ACC112 (cell line): ENCODE measurements around the gene ATG16L2.
"Not testable (repeated sequence)": the region's sequence is repeated elsewhere in the genome, so short reads cannot be mapped to it uniquely, and the experiment has no call there.

Experiments used
- H2AFZ ChIP-seq: fragments of 200-600 bp; sonication (generic); one replicate; pipeline ENCODE4 v1.6.0; 2017; ENCODE audit warnings: antibody characterized with exemption, low read length; ENCODE audit not compliant: unreplicated experiment
- H3K27ac ChIP-seq: fragments of 200-600 bp; sonication (generic); 2 replicates; pipeline ENCODE4 v1.5.1; 2014; ENCODE audit warnings: low read depth, mild to moderate bottlenecking, antibody characterized with exemption, low read length, moderate library complexity
- H3K27me3 ChIP-seq: fragments of 200-600 bp; sonication (generic); 2 replicates; pipeline ENCODE4 v1.6.1; 2014; ENCODE audit warnings: mild to moderate bottlenecking, antibody characterized with exemption, low read length, moderate library complexity, mixed read lengths; ENCODE audit not compliant: insufficient read depth
- H3K36me3 ChIP-seq: fragments of 200-600 bp; sonication (generic); 2 replicates; pipeline ENCODE4 v1.6.1; 2016; ENCODE audit warnings: mild to moderate bottlenecking, antibody characterized with exemption, low read length, moderate library complexity, mixed read lengths; ENCODE audit not compliant: insufficient read depth
- H3K4me1 ChIP-seq: fragments of 200-600 bp; sonication (generic); one replicate; pipeline ENCODE4 v1.6.1; 2016; ENCODE audit warnings: low read length, mixed read lengths; ENCODE audit not compliant: insufficient read depth, unreplicated experiment, control insufficient read depth
- H3K4me3 ChIP-seq: fragments of 200-600 bp; sonication (generic); 2 replicates; pipeline ENCODE4 v1.5.1; 2014; ENCODE audit warnings: mild to moderate bottlenecking, low read depth, low read length
- H3K79me2 ChIP-seq: fragments of 200-600 bp; sonication (generic); one replicate; pipeline ENCODE4 v1.6.0; 2016; ENCODE audit warnings: low read length; ENCODE audit not compliant: control insufficient read depth, unreplicated experiment, insufficient read depth

ATG16L2 gene

GRCh38 chr11:72850832-72851231, 36.6 kb downstream of the ATG16L2 start:
- no peak overlapping the region for H2AFZ ChIP-seq
- H3K27me3 ChIP-seq, result no peaks in the 10 kb centered on the region
- peaks cover under 1% of the 10 kb centered on the region for H3K4me1 ChIP-seq
- no peaks in the 10 kb centered on the region for H3K79me2 ChIP-seq
- H3K4me3 ChIP-seq, result no peak overlapping the region
- no peaks in the 10 kb centered on the region for H3K36me3 ChIP-seq
- H3K27ac ChIP-seq, result no peak overlapping the region

- no peak overlapping the region for H2AFZ ChIP-seq
- no peaks in the 10 kb centered on the region for H3K36me3 ChIP-seq
Measured at GRCh38 chr11:72851726-72852125, 37.5 kb downstream of the ATG16L2 start.

GRCh38 chr11:72856065-72856464, 41.9 kb downstream of the ATG16L2 start:
- H3K36me3 ChIP-seq, result no peaks in the 10 kb centered on the region

More at GRCh38 chr11:72851726-72852125, 37.5 kb downstream of the ATG16L2 start:
- H3K79me2 ChIP-seq, result no peaks in the 10 kb centered on the region
- no peak overlapping the region for H3K4me3 ChIP-seq
- peaks cover 9% of the 10 kb centered on the region for H3K4me1 ChIP-seq
- H3K27me3 ChIP-seq, result no peaks in the 10 kb centered on the region
- H3K27ac ChIP-seq, result no peak overlapping the region

GRCh38 chr11:72856551-72857345, 42.5 kb downstream of the ATG16L2 start:
- Histone ChIP-seq H3K36me3 (no peaks in the 10 kb centered on the region), H3K27me3 (no peaks in the 10 kb centered on the region), H3K79me2 (no peaks in the 10 kb centered on the region), H2AFZ (no peak overlapping the region), H3K4me3 (no peak overlapping the region), H3K4me1 (peaks cover 14% of the 10 kb centered on the region), H3K27ac (peak overlapping the region; percentile 17; the same call in 1 of the 2 replicates)

More at GRCh38 chr11:72856065-72856464, 41.9 kb downstream of the ATG16L2 start:
- Histone ChIP-seq H3K27ac (no peak overlapping the region), H2AFZ (no peak overlapping the region), H3K4me1 (peaks cover 14% of the 10 kb centered on the region), H3K79me2 (no peaks in the 10 kb centered on the region), H3K4me3 (no peak overlapping the region), H3K27me3 (no peaks in the 10 kb centered on the region)

- H3K4me1 ChIP-seq, result peaks cover 14% of the 10 kb centered on the region
- not testable (repeated sequence) for H3K27ac ChIP-seq, H3K36me3 ChIP-seq
Measured at GRCh38 chr11:72858267-72858666, 44.1 kb downstream of the ATG16L2 start.

GRCh38 chr11:72859126-72859525, 44.9 kb downstream of the ATG16L2 start:
- Histone ChIP-seq H3K36me3 (no peaks in the 10 kb centered on the region), H2AFZ (no peak overlapping the region), H3K4me3 (no peak overlapping the region)

More at GRCh38 chr11:72858267-72858666, 44.1 kb downstream of the ATG16L2 start:
- not testable (repeated sequence) for H3K27me3 ChIP-seq, H2AFZ ChIP-seq, H3K79me2 ChIP-seq, H3K4me3 ChIP-seq

GRCh38 chr11:72860010-72860409, 45.8 kb downstream of the ATG16L2 start:
- Histone ChIP-seq H3K4me3 (no peak overlapping the region), H3K27ac (no peak overlapping the region), H3K36me3 (no peaks in the 10 kb centered on the region), H3K4me1 (peaks cover 21% of the 10 kb centered on the region), H3K79me2 (no peaks in the 10 kb centered on the region), H3K27me3 (no peaks in the 10 kb centered on the region), H2AFZ (no peak overlapping the region)

More at GRCh38 chr11:72859126-72859525, 44.9 kb downstream of the ATG16L2 start:
- Histone ChIP-seq H3K27ac (no peak overlapping the region), H3K27me3 (no peaks in the 10 kb centered on the region), H3K4me1 (peaks cover 14% of the 10 kb centered on the region), H3K79me2 (no peaks in the 10 kb centered on the region)

GRCh38 chr11:72860592-72860991, 46.4 kb downstream of the ATG16L2 start:
- H3K27ac ChIP-seq, result no peak overlapping the region
- H3K79me2 ChIP-seq, result no peaks in the 10 kb centered on the region
- H3K27me3 ChIP-seq, result no peaks in the 10 kb centered on the region
- peaks cover 25% of the 10 kb centered on the region for H3K4me1 ChIP-seq
- no peak overlapping the region for H2AFZ ChIP-seq
- H3K4me3 ChIP-seq, result no peak overlapping the region
- H3K36me3 ChIP-seq, result no peaks in the 10 kb centered on the region

- H3K4me1 ChIP-seq, result peaks cover 17% of the 10 kb centered on the region
- H3K79me2 ChIP-seq, result no peaks in the 10 kb centered on the region
- no peak overlapping the region for H3K4me3 ChIP-seq
- H2AFZ ChIP-seq, result no peak overlapping the region
- no peaks in the 10 kb centered on the region for H3K36me3 ChIP-seq
- no peak overlapping the region for H3K27ac ChIP-seq
- H3K27me3 ChIP-seq, result no peaks in the 10 kb centered on the region
Measured at GRCh38 chr11:72863091-72863490, 48.9 kb downstream of the ATG16L2 start.

GRCh38 chr11:72863916-72864315, 49.7 kb downstream of the ATG16L2 start:
- no peaks in the 10 kb centered on the region for H3K36me3 ChIP-seq
- no peak overlapping the region for H3K27ac ChIP-seq
- H3K79me2 ChIP-seq, result no peaks in the 10 kb centered on the region
- H2AFZ ChIP-seq, result no peak overlapping the region
- peaks cover 17% of the 10 kb centered on the region for H3K4me1 ChIP-seq
- no peak overlapping the region for H3K4me3 ChIP-seq
- H3K27me3 ChIP-seq, result no peaks in the 10 kb centered on the region
